ENCODE measurements around the gene SH3BP5L. TPM values are rescaled to one million over a fixed set of nuclear protein-coding genes. Genes with fewer than 3 reads are reported as not detected.
A peak's percentile ranks its signal among the peaks of the same experiment; 100 is the strongest.
"Not testable (repeated sequence)": the region's sequence is repeated elsewhere in the genome, so short reads cannot be mapped to it uniquely, and the experiment has no call there.

The SH3BP5L gene
- total and polyA plus RNA-seq, 2 donors (not counting 1 experiment from before 2014, with no cell fraction given): 19.2 to 36.5 TPM

DNA sequence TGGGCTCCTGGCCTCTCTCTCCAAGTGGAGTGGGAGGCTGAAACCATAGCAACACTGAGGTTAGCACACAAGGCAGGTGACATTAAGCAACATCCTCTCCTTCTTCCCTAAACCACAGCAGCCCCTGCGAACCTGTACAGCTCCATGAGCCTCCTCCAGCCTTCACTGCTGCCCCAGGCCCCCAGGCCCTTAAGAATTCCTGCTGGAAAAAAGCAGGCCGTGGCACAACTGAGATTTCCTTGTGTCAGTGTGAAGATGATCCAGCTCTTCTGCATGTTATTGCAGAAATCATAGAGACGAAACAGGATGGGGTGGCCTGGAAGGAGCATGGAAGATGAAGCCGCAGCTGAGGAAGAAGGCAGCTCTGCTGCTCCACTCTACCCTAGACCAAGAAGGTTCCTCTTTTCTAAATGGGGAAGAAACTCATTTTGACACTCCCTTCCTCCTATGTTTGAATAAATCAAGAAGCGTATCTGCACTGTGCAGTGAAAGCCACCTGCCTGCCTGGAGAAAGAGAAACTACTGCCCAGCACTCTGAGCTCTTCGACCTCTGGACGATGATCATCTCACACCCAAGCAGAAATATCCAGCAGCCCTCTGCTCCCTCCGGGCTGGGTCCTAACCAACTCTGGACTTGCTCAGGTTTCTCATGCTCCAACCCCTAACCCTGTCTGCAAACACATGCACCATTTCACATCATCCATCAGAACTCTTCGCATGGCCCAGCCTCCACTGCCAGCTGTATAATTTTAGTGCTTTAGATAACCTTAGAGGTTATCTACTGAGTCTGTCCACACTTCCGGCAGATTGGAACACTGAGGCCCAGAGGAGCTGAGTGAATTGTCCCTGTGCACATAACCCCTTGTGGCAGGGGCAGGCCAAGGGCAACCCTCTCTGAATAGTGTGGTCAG is 20.7 kb downstream of the SH3BP5L start:
- Mint-ChIP-seq H3K4me3 (peak overlapping the region; percentile 88), H3K27ac (peak overlapping the region; percentile 99), H3K9me3 (ENCODE audit: insufficient read depth) (peaks cover 4% of the 10 kb centered on the region), H3K27me3 (no peaks in the 10 kb centered on the region), H3K4me1 (peaks cover 52% of the 10 kb centered on the region)
- ChIA-PET POLR2A (interaction anchor here (0.5 to 2.5 kb wide), 13 partner anchors 8 to 394 kb away, joined by 3 to 13 read pairs (median 3); partner anchors contain the start of genes SH3BP5L and ZNF672), CTCF (interaction anchor here (0.5 to 7.6 kb wide), 22 partner anchors 10 to 562 kb away, joined by 3 to 315 read pairs (median 6); partner anchors contain the start of genes OR14I1, OR2T35, SH3BP5L and ZNF672)
- DNase-seq: peak; percentile 85
- WGBS (ENCODE audit: insufficient coverage): 3% methylated on average over 5 of the region's 10 CpGs
- intact Hi-C loops (cut with micrococcal nuclease): loop anchor here (1.0 to 2.0 kb wide), 2 partner anchors 13 to 22 kb away; no protein-coding TSS in a partner anchor
- Histone ChIP-seq H3K27ac (ENCODE audit: low read length in 2 of 2) (peak overlapping the region; percentile 79 to 83), H2AFZ (ENCODE audit: insufficient read depth, low read depth, low read length, poor library complexity, severe bottlenecking) (peak overlapping the region; percentile 25), H3K9me3 (ENCODE audit: control extremely low read depth in 1 of 3, control insufficient read depth in 2 of 3, insufficient read depth in 1 of 3, low read length in 2 of 3) (peaks cover 3 to 51% (median 21%) of the 10 kb centered on the region in 3 donors), H3K4me1 (ENCODE audit: control insufficient read depth in 2 of 2, insufficient read depth in 2 of 2, low read length in 2 of 2) (peaks cover 58 to 62% of the 10 kb centered on the region in 2 donors), H3K4me2 (replicated peaks; ENCODE audit: low read depth, low read length, poor library complexity, severe bottlenecking) (peak overlapping the region; percentile 78), H4K20me1 (ENCODE audit: control insufficient read depth, insufficient read depth, low read length, poor library complexity, severe bottlenecking) (no peaks in the 10 kb centered on the region), H3K36me3 (replicated peaks in 1 of 2; ENCODE audit: control extremely low read depth in 1 of 2, control insufficient read depth in 1 of 2, extremely low read depth in 1 of 2, insufficient read depth in 2 of 2, low read length in 1 of 2) (no peaks in the 10 kb centered on the region), H3K4me3 (ENCODE audit: control extremely low read depth in 1 of 5, extremely low read depth in 1 of 5, insufficient read depth in 1 of 5, low read depth in 2 of 5, low read length in 4 of 5) (peak overlapping the region; percentile 36 to 70 (median 47)), H3K9ac (ENCODE audit: low read length) (peak overlapping the region; percentile 64), H3K79me2 (ENCODE audit: control insufficient read depth, insufficient read depth, low read length) (peaks cover 12% of the 10 kb centered on the region), H3K27me3 (replicated peaks in 1 of 4; ENCODE audit: control extremely low read depth in 1 of 4, control insufficient read depth in 3 of 4, insufficient read depth in 4 of 4, low read length in 3 of 4) (no peaks in the 10 kb centered on the region)
- no peak for TF ChIP-seq EZH2 (IDR thresholded peaks at IDR 0.05; ENCODE audit: borderline replicate concordance, insufficient read depth, low read depth, low read length, poor library complexity, severe bottlenecking)
- TF ChIP-seq, protein P1, sequence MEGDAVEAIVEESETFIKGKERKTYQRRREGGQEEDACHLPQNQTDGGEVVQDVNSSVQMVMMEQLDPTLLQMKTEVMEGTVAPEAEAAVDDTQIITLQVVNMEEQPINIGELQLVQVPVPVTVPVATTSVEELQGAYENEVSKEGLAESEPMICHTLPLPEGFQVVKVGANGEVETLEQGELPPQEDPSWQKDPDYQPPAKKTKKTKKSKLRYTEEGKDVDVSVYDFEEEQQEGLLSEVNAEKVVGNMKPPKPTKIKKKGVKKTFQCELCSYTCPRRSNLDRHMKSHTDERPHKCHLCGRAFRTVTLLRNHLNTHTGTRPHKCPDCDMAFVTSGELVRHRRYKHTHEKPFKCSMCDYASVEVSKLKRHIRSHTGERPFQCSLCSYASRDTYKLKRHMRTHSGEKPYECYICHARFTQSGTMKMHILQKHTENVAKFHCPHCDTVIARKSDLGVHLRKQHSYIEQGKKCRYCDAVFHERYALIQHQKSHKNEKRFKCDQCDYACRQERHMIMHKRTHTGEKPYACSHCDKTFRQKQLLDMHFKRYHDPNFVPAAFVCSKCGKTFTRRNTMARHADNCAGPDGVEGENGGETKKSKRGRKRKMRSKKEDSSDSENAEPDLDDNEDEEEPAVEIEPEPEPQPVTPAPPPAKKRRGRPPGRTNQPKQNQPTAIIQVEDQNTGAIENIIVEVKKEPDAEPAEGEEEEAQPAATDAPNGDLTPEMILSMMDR (IDR thresholded peaks at IDR 0.05): no peak
- peak; percentile 89 for ATAC-seq (ENCODE audit: low read depth)

DNA sequence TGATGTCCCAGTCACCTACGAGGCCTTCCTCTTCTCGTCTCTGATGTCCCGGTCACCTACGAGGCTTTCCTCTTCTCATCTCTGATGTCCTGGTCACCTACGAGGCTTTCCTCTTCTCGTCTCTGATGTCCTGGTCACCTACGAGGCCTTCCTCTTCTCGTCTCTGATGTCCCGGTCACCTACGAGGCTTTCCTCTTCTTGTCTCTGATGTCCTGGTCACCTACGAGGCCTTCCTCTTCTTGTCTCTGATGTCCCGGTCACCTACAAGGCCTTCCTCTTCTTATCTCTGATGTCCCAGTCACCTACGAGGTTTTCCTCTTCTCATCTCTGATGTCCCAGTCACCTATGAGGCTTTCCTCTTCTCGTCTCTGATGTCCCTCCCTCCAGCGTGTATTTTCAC is 22.2 kb downstream of the SH3BP5L start:
- CTCF ChIA-PET: interaction anchor here (5.7 to 7.6 kb wide), 3 partner anchors 10 to 185 kb away, joined by 74 to 315 read pairs (median 274); partner anchors contain the start of gene OR14I1

More for the DNA sequence above, 22.2 kb downstream of the SH3BP5L start:
- 95% methylated on average over 15 of the region's 15 CpGs for WGBS (ENCODE audit: insufficient coverage)
- DNase-seq; H3K27me3 Mint-ChIP-seq; H4K20me1 ChIP-seq (ENCODE audit: control insufficient read depth, insufficient read depth, low read length, poor library complexity, severe bottlenecking); H3K27me3 ChIP-seq (replicated peaks in 1 of 4; ENCODE audit: control extremely low read depth in 1 of 4, control insufficient read depth in 3 of 4, insufficient read depth in 4 of 4, low read length in 3 of 4); H3K9ac ChIP-seq (ENCODE audit: low read length); H3K36me3 ChIP-seq (replicated peaks in 1 of 2; ENCODE audit: control extremely low read depth in 1 of 2, control insufficient read depth in 1 of 2, extremely low read depth in 1 of 2, insufficient read depth in 2 of 2, low read length in 1 of 2); H2AFZ ChIP-seq (ENCODE audit: insufficient read depth, low read depth, low read length, poor library complexity, severe bottlenecking); POLR2A ChIA-PET; intact Hi-C loops (cut with micrococcal nuclease); ATAC-seq (ENCODE audit: low read depth); H3K9me3 Mint-ChIP-seq (ENCODE audit: insufficient read depth); H3K4me2 ChIP-seq (replicated peaks; ENCODE audit: low read depth, low read length, poor library complexity, severe bottlenecking): not testable (repeated sequence)
- H3K27ac ChIP-seq (ENCODE audit: low read length in 2 of 2): peak overlapping the region in 1 of 2 donors; percentile 83
- peak overlapping the region; percentile 81 for H3K27ac Mint-ChIP-seq
- peaks cover 3 to 55% (median 21%) of the 10 kb centered on the region in 3 donors for H3K9me3 ChIP-seq (ENCODE audit: control extremely low read depth in 1 of 3, control insufficient read depth in 2 of 3, insufficient read depth in 1 of 3, low read length in 2 of 3)
- H3K4me1 Mint-ChIP-seq: peaks cover 58% of the 10 kb centered on the region
- peaks cover 12% of the 10 kb centered on the region for H3K79me2 ChIP-seq (ENCODE audit: control insufficient read depth, insufficient read depth, low read length)
- H3K4me3 ChIP-seq (ENCODE audit: control extremely low read depth in 1 of 5, extremely low read depth in 1 of 5, insufficient read depth in 1 of 5, low read depth in 2 of 5, low read length in 4 of 5): peak overlapping the region in 1 of 5 experiments; percentile 12
- peak overlapping the region; percentile 21 for H3K4me3 Mint-ChIP-seq
- peaks cover 58 to 62% of the 10 kb centered on the region in 2 donors for H3K4me1 ChIP-seq (ENCODE audit: control insufficient read depth in 2 of 2, insufficient read depth in 2 of 2, low read length in 2 of 2)

Measured in B cell (primary cell).